Testis (tissue), 3 donors: ENCODE data around the gene LCE2C. TPM values are rescaled to one million over a fixed set of nuclear protein-coding genes. Genes with fewer than 3 reads are reported as not detected.

Experiments used
- DNase-seq: peaks from one replicate; pipeline ENCODE4 v3.0.0-alpha.2; 2019
- H3K27ac ChIP-seq, 2 donors: fragments of 200-600 bp; sonication (generic); one replicate each; pipeline ENCODE4 v1.5.1; 2019
- H3K27me3 ChIP-seq: fragments of 200-600 bp; sonication (generic); one replicate; pipeline ENCODE4 v1.5.1; 2019
- H3K36me3 ChIP-seq: fragments of 200-600 bp; sonication (generic); one replicate; pipeline ENCODE4 v1.5.1; 2017; ENCODE audit warnings: low read depth; ENCODE audit errors: missing control alignments
- H3K4me1 ChIP-seq: fragments of 200-600 bp; sonication (generic); one replicate; pipeline ENCODE4 v1.5.1; 2019
- H3K4me3 ChIP-seq, 2 donors: fragments of 200-600 bp; sonication (generic); one replicate each; pipeline ENCODE4 v1.5.1; 2017 to 2019
- H3K9me3 ChIP-seq: fragments of 200-600 bp; sonication (generic); one replicate; pipeline ENCODE4 v1.5.1; 2017
- POLR2A ChIP-seq: fragments of 450-650 bp; IDR thresholded peaks from one replicate; pipeline ENCODE4 v1.6.1; 2017; ENCODE audit warnings: antibody characterized with exemption, mild to moderate bottlenecking, moderate library complexity
- WGBS, 2 donors: methylation state at CpG; one replicate each; pipeline ENCODE4 v1.1.5; 2018; 5-methylcytosine and 5-hydroxymethylcytosine counted together
- intact Hi-C: fragments of 100-400 bp; cut with DNase I; formaldehyde crosslinking; loops from one replicate; pipeline ENCODE4 v1.15.1; 2023; ENCODE audit warnings: low total_unique reads
- polyA plus RNA-seq: library from polyadenylated mRNA; stranded (reverse); fragments of 350-450 nt; fragmentation: Illumina TruSeq; extraction: RNeasy Lipid Tissue Mini Kit (QIAGEN cat#74804); gene quantifications from one replicate; pipeline ENCODE4 v1.2.3, GENCODE V29; 2014; ENCODE audit warnings: low read depth, low replicate concordance; ENCODE audit not compliant: insufficient read depth
- total RNA-seq, 2 donors: library from RNA; depleted of rRNA; stranded (reverse); fragments of >200 nt; gene quantifications; one replicate each; pipeline ENCODE4 v1.2.3, GENCODE V29; 2016
- TF ChIP-seq, protein P1 (sequence below), 3 experiments: fragments of 450-650 bp in 2 of 3; fragments of 200-600 bp in 1 of 3; sonication (generic) in 1 of 3; IDR thresholded peaks; one replicate each; pipeline ENCODE4 v1.5.1; 2016 to 2019; ENCODE audit warnings: antibody characterized with exemption in 3 of 3, mild to moderate bottlenecking in 2 of 3, moderate library complexity in 1 of 3

Gene LCE2C
- total and polyA plus RNA-seq, 3 donors from 2014 or later = not detected

DNA sequence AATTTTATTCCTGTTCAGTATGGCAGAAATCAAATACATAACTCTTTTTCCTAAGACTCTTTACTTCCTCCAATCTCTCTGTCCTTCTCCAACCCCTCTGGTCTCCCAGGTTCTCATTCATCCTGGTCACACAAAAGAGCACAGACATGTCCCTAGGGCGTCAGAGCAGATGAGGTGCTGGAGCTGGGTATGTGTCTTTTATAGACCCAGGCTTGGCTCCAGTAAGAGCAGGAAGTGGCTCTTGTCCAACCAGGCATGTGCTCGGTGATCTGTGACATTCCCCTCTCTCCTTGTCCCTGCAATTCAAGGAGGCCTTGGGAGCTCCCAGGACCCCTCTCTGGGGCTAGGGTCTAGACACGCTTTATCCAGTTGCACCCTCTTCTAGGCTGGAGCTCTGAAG is 29.9 kb upstream of the LCE2C start:
- Histone ChIP-seq H3K4me3 (no peak overlapping the region), H3K27ac (no peak overlapping the region), H3K9me3 (no peaks in the 10 kb centered on the region), H3K27me3 (no peaks in the 10 kb centered on the region), H3K36me3 (no peaks in the 10 kb centered on the region), H3K4me1 (no peaks in the 10 kb centered on the region)
- TF ChIP-seq POLR2A = no peak
- TF ChIP-seq, protein P1, sequence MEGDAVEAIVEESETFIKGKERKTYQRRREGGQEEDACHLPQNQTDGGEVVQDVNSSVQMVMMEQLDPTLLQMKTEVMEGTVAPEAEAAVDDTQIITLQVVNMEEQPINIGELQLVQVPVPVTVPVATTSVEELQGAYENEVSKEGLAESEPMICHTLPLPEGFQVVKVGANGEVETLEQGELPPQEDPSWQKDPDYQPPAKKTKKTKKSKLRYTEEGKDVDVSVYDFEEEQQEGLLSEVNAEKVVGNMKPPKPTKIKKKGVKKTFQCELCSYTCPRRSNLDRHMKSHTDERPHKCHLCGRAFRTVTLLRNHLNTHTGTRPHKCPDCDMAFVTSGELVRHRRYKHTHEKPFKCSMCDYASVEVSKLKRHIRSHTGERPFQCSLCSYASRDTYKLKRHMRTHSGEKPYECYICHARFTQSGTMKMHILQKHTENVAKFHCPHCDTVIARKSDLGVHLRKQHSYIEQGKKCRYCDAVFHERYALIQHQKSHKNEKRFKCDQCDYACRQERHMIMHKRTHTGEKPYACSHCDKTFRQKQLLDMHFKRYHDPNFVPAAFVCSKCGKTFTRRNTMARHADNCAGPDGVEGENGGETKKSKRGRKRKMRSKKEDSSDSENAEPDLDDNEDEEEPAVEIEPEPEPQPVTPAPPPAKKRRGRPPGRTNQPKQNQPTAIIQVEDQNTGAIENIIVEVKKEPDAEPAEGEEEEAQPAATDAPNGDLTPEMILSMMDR (IDR thresholded peaks at IDR 0.05) = no peak
- no peak for DNase-seq
- 66 to 74% methylated on average over 3 of the region's 3 CpGs for WGBS, 2 donors
- intact Hi-C loops = no loop called here

DNA sequence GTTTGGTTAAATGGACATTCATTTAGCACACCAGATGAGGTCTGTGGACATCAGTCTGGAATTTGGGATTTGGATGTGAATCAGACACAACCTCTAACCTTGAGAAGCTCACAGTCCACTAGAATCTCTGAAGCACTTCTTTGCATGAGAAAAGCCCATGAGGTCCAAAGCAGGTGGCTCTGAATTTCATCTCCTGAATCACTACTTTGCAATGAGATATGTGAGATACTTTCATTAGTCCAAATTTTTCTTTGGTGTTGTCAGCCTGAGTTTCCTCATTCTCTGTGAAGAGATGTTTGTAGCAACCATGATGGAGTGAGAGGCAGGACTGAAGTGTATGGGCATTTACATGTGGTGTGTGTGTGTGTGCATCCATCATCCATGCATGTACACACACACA is 28.4 kb upstream of the LCE2C start:
- no peaks in the 10 kb centered on the region for H3K9me3 ChIP-seq
- DNase-seq = no peak
- no peak overlapping the region for H3K4me3 ChIP-seq
- intact Hi-C loops = no loop called here
- no peaks in the 10 kb centered on the region for H3K27me3 ChIP-seq
- no peak for TF ChIP-seq POLR2A
- TF ChIP-seq, protein P1 (IDR thresholded peaks at IDR 0.05) = no peak
- H3K36me3 ChIP-seq = no peaks in the 10 kb centered on the region
- H3K4me1 ChIP-seq = no peaks in the 10 kb centered on the region
- H3K27ac ChIP-seq = no peak overlapping the region

DNA sequence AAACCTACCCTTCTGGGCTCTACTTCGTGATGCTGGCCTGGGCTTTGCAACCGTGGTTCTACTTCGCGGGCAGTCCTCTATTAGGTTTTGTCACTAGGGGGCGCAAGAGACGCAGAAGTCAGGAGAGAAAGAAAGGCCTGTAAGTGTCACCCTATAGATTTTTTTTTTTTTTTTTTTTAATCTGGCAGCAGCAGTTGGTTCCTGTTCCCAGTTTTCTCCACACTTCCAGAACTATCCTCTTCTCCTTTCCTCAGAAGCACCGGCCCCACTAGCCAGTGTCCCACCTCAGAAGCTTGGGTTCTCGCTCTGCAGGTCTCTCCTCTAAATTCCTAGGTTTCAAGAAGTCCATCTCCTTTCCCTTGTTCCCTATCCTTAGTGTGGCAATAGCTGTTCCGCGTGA is 21.0 kb upstream of the LCE2C start:
- no peak for TF ChIP-seq POLR2A
- TF ChIP-seq, protein P1 (IDR thresholded peaks at IDR 0.05) = peak in 2 of 3 experiments; percentile 38 to 69
- intact Hi-C loops = no loop called here
- H3K27me3 ChIP-seq = no peaks in the 10 kb centered on the region
- no peak overlapping the region for H3K27ac ChIP-seq
- WGBS, 2 donors = 24 to 27% methylated on average over 10 of the region's 10 CpGs
- H3K4me1 ChIP-seq = no peaks in the 10 kb centered on the region
- H3K9me3 ChIP-seq = no peaks in the 10 kb centered on the region
- H3K36me3 ChIP-seq = no peaks in the 10 kb centered on the region
- peak; percentile 77 for DNase-seq
- no peak overlapping the region for H3K4me3 ChIP-seq

DNA sequence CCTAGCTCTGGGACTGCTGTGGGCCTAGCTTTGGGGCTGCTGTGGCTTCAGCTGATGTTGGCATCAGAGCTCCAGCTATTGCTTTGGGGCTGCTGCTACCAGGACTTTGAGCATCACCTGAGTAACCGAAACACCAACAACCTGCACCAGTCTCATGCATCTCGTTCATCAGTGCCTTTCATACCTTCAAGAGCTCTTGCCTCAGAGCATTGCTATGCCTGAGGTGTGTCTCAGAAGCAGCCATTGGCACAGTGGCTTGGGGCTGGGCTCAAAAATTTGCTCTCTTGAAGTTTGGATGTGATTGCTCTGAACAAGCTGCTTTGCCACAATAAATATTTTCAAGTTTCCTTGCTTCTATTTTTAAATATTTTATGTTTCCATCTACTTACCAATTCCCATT is 18.6 kb upstream of the LCE2C start:
- H3K4me1 ChIP-seq = no peaks in the 10 kb centered on the region
- TF ChIP-seq, protein P1 (IDR thresholded peaks at IDR 0.05) = no peak
- TF ChIP-seq POLR2A = no peak
- H3K27ac ChIP-seq = no peak overlapping the region
- WGBS, 2 donors = 90 to 91% methylated on average over 2 of the region's 2 CpGs
- H3K4me3 ChIP-seq = no peak overlapping the region
- no peaks in the 10 kb centered on the region for H3K27me3 ChIP-seq
- no peaks in the 10 kb centered on the region for H3K9me3 ChIP-seq
- intact Hi-C loops = no loop called here
- H3K36me3 ChIP-seq = no peaks in the 10 kb centered on the region
- no peak for DNase-seq

DNA sequence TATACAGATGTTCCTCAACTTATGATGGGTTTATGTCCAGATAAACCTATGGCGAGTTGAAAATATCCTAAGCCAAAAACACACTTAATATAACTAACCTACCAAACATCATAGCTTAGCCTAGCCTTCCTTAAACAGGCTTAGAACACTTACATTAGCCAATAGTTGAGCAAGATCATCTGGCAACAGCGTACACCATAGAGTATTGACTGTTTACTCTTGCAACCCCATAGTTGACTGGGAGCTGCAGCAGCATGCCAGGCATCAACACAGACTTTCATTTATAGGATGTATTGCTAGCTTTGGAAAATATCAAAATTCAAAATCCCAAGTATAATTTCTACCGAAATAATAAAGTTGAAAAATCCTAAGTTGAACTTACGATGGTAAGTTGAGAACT is 17.4 kb upstream of the LCE2C start:
- Histone ChIP-seq H3K27ac (no peak overlapping the region), H3K9me3 (no peaks in the 10 kb centered on the region), H3K4me3 (no peak overlapping the region), H3K27me3 (no peaks in the 10 kb centered on the region), H3K36me3 (no peaks in the 10 kb centered on the region), H3K4me1 (no peaks in the 10 kb centered on the region)
- TF ChIP-seq POLR2A = no peak
- TF ChIP-seq, protein P1 (IDR thresholded peaks at IDR 0.05) = no peak
- DNase-seq = no peak
- WGBS, 2 donors = 89 to 93% methylated on average over 4 of the region's 4 CpGs
- intact Hi-C loops = no loop called here
